Prostate gland (tissue), 2 donors: ENCODE measurements around the gene SHF.

Experiments
- POLR2AphosphoS5 ChIP-seq: sonication (generic); formaldehyde crosslinking; IDR thresholded peaks from one replicate; pipeline ENCODE4 v1.6.1; 2017; ENCODE audit warnings: antibody characterized with exemption
- TF ChIP-seq, protein P1 (sequence below), 4 experiments: fragments of 200-600 bp in 2 of 4; fragments of 450-650 bp in 2 of 4; sonication (generic) in 2 of 4; IDR thresholded peaks; 1 replicate in 3 of 4; 2 replicates in 1 of 4; pipeline ENCODE4 v1.5.1; 2016 to 2019; ENCODE audit warnings: antibody characterized with exemption in 4 of 4, mild to moderate bottlenecking in 2 of 4, moderate library complexity in 2 of 4

- TF ChIP-seq, protein P1, sequence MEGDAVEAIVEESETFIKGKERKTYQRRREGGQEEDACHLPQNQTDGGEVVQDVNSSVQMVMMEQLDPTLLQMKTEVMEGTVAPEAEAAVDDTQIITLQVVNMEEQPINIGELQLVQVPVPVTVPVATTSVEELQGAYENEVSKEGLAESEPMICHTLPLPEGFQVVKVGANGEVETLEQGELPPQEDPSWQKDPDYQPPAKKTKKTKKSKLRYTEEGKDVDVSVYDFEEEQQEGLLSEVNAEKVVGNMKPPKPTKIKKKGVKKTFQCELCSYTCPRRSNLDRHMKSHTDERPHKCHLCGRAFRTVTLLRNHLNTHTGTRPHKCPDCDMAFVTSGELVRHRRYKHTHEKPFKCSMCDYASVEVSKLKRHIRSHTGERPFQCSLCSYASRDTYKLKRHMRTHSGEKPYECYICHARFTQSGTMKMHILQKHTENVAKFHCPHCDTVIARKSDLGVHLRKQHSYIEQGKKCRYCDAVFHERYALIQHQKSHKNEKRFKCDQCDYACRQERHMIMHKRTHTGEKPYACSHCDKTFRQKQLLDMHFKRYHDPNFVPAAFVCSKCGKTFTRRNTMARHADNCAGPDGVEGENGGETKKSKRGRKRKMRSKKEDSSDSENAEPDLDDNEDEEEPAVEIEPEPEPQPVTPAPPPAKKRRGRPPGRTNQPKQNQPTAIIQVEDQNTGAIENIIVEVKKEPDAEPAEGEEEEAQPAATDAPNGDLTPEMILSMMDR (IDR thresholded peaks at IDR 0.05) = no peak
- no peak for TF ChIP-seq POLR2AphosphoS5
These were observed 230 bp downstream of the SHF start for GRCh38 chr15:45187578-45187893.
